Heart right ventricle (tissue), 16 donors: ENCODE results near the gene ADORA1. TPM values are rescaled to one million over a fixed set of nuclear protein-coding genes. Genes with fewer than 3 reads are reported as not detected.

Experiments used
- ATAC-seq, 8 donors: fragments of 200-7000 bp; cut with Tn5 transposase; one replicate each; pipeline ENCODE4 v1.9.1; 2020; ENCODE audit warnings: mild to moderate bottlenecking in 8 of 8, moderate library complexity in 8 of 8, moderate number of reproducible peaks in 1 of 8
- DNase-seq, 2 donors: peaks; one replicate each; pipeline ENCODE4 v3.0.0-alpha.2; 2020
- H3K27ac ChIP-seq, 10 donors: fragments of 200-600 bp; sonication (generic) in 2 of 10; one replicate each; pipeline versions ENCODE4 v1.5.0 to v1.8.0; 2020 to 2022; ENCODE audit warnings: mild to moderate bottlenecking in 3 of 10
- H3K27me3 ChIP-seq, 7 donors: fragments of 200-600 bp; one replicate each; pipeline ENCODE4 v1.8.0; 2021 to 2022; ENCODE audit warnings: mild to moderate bottlenecking in 2 of 7
- H3K36me3 ChIP-seq, 9 donors: fragments of 200-600 bp; sonication (generic) in 1 of 9; one replicate each; pipeline versions ENCODE4 v1.5.0 to v1.8.0; 2020 to 2022; ENCODE audit warnings: mild to moderate bottlenecking in 2 of 9
- H3K4me1 ChIP-seq, 9 donors: fragments of 200-600 bp; sonication (generic) in 1 of 9; one replicate each; pipeline versions ENCODE4 v1.5.0 to v1.8.0; 2020 to 2022; ENCODE audit warnings: mild to moderate bottlenecking in 4 of 9
- H3K4me3 ChIP-seq, 10 donors: fragments of 200-600 bp; sonication (generic) in 2 of 10; one replicate each; pipeline versions ENCODE4 v1.5.0 to v1.8.0; 2020 to 2022; ENCODE audit warnings: mild to moderate bottlenecking in 7 of 10, moderate library complexity in 2 of 10
- H3K9me3 ChIP-seq, 11 donors: fragments of 200-600 bp in 10 of 11; sonication (generic) in 2 of 11; one replicate each; pipeline versions ENCODE4 v1.5.0 to v1.8.0; 2013 to 2022; ENCODE audit warnings: mild to moderate bottlenecking in 2 of 11, control low read depth in 1 of 11, moderate library complexity in 1 of 11
- WGBS, 2 donors: extraction: QIAGEN DNeasy Blood & Tissue Kit; methylation state at CpG; one replicate each; pipeline ENCODE4 v1.1.7; 2013; ENCODE audit warnings: inconsistent platforms in 1 of 2; 5-methylcytosine and 5-hydroxymethylcytosine counted together
- intact Hi-C, 10 donors: fragments of 100-400 bp; cut with DNase I; formaldehyde crosslinking; loops; one replicate each; pipeline versions ENCODE4 v1.11.1 to v1.14.2; 2022
- polyA plus RNA-seq, 2 donors: library from polyadenylated mRNA; stranded (reverse); fragments of 200-250 nt; gene quantifications; one replicate each; pipeline ENCODE4 v1.2.3, GENCODE V29; 2013
- total RNA-seq, 10 donors: library from RNA; stranded (reverse); fragmentation: NEBNext Ultra II Directional in 3 of 10; extraction: Animal tissue kit (Norgen Biotek cat#: 25700) in 3 of 10; gene quantifications; one replicate each; pipeline versions ENCODE4 v1.2.1 to v1.2.4, GENCODE V29; 2021 to 2023
- TF ChIP-seq, protein P1 (sequence below), 9 donors: fragments of 200-600 bp; sonication (generic) in 2 of 9; IDR thresholded peaks; one replicate each; pipeline versions ENCODE4 v1.5.0 to v1.8.0; 2021 to 2022; ENCODE audit warnings: antibody characterized with exemption in 9 of 9, mild to moderate bottlenecking in 5 of 9, moderate library complexity in 1 of 9
- donor health status: Arrhythmogenic right ventricular cardiomyopathy.
- donor health status: ischemic (EF 13 %, LVEDD 7.1; RV severe dilation, severe dysfunction).
- donor health status: healthy with polysubstance abuse.
- donor health status: DM: no; HTN: yes; CAD: no.
- donor health status: DM: no; HTN: no; CAD: no.
- donor health status: ischemic (EF 25% LVEDD 6.9; RV normal size, moderate dysfunction).
- donor health status: ischemic (EF 25% LVEDD 5.7; RV mildly dilated, moderate dysfunction).
- donor health status: healthy.
- donor health status: DM: yes; HTN: yes; CAD: no.
- donor health status: Ischemic cardiomyopathy.
- donor health status: ischemic (EF 35%, LVEDD 5.7; RV mildly dilated, moderate dysfunction).
- donor health status: nonischemic (EF 11% LVEDD 7.7; RV severe dilation, severe dysfunction).
- donor health status: DM: yes; HTN: yes; CAD: no.
- donor health status: PGD.
- donor health status: ischemic (EF 29% LVEDD 5.4; RV normal size, mild dysfunction).
- donor health status: nonischemic (EF 23%, LVEDD 6.1; RV moderate dilation, normal function).

ADORA1 gene
- total and polyA plus RNA-seq, 12 donors, result 1.8 to 12.2 (median 8.9) TPM

DNA sequence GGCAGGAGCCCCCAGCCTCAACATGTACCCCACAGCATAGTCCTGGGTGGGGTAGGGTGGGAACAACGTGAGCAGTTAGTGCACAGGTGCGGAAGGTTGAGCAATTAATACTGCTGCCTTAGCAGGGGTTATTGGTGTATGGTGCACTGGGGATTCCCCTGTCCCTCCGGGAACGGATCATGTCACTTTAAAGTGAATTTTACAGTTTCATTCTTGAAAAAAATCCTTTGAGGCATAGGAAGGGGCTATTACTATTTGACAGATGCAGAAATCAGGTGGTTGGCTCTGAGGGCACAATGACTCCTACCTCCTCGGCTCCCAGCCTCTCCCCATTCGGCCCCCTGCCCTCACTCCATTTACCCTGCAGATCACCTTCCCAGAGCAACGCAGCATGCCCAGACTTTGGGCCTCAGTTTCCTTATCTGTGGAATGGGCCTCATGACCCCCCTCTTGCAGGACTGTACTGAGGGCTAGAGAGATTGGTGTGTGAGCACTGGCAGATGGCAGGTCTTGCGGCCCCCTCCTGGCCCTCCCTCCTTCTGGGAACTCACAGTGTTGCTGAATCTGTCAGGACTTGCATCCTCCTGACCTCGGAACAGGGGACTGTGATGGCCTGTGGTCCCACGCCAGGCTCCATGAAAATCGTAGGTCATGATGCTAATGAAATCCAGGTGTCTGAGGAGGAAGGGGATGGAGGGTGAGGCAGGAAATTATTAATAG lies 53.2 kb downstream of the ADORA1 start:
- Histone ChIP-seq H3K27me3 (peaks cover 0 to 4% (median 0%) of the 10 kb centered on the region in 7 donors), H3K27ac (no peak overlapping the region), H3K9me3 (no peaks in the 10 kb centered on the region), H3K4me3 (no peak overlapping the region), H3K4me1 (peaks cover 0 to 22% (median 6%) of the 10 kb centered on the region in 9 donors), H3K36me3 (no peaks in the 10 kb centered on the region)
- DNase-seq (no peak), ATAC-seq (no peak)
- intact Hi-C loops, result no loop called here
- TF ChIP-seq, protein P1, sequence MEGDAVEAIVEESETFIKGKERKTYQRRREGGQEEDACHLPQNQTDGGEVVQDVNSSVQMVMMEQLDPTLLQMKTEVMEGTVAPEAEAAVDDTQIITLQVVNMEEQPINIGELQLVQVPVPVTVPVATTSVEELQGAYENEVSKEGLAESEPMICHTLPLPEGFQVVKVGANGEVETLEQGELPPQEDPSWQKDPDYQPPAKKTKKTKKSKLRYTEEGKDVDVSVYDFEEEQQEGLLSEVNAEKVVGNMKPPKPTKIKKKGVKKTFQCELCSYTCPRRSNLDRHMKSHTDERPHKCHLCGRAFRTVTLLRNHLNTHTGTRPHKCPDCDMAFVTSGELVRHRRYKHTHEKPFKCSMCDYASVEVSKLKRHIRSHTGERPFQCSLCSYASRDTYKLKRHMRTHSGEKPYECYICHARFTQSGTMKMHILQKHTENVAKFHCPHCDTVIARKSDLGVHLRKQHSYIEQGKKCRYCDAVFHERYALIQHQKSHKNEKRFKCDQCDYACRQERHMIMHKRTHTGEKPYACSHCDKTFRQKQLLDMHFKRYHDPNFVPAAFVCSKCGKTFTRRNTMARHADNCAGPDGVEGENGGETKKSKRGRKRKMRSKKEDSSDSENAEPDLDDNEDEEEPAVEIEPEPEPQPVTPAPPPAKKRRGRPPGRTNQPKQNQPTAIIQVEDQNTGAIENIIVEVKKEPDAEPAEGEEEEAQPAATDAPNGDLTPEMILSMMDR (IDR thresholded peaks at IDR 0.05), result no peak
- 88 to 89% methylated on average over 11 of the region's 11 CpGs for WGBS, 2 donors

DNA sequence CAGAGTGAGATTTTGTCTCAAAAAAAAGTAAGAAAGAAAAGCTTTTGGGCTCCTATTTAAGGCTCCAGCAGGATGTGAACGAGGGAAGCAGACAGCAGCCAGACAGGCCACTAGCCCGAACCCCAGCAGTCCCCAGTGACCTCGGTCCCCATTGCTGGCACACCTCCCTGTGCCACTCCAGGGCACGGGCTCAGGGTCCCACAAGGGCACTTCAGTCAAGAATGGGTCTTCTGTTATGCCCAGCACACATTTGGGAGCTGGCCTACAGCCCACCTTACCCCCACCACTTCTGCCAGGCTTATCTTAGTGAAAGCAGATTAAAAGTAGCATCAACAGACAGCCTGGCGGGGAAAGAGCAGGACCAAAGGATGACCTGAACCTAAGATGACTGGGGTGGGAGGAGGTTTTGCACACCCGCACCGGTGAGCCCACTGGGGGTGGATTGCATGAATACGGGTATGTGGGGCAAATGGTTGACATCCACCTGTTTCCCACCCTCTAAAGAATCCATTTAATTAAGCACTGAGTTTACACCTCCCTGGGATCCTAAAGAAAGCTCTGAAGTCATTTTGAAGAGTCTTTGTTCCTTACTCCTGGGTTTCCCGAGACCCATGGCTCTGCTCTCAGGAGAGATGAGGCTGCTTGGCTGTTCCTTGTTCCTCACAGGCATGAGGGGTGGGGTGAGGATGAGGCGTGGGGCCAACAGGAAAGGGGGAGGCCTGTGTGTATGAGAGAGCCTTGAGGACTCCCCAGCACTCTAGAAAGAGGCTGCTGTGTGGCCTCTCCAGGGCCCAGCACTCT lies 54.3 kb downstream of the ADORA1 start:
- peaks cover 0 to 4% (median 0%) of the 10 kb centered on the region in 7 donors for H3K27me3 ChIP-seq
- TF ChIP-seq, protein P1 (IDR thresholded peaks at IDR 0.05), result no peak
- H3K27ac ChIP-seq, result no peak overlapping the region
- WGBS, 2 donors, result 58 to 61% methylated on average over 10 of the region's 10 CpGs
- H3K4me3 ChIP-seq, result no peak overlapping the region
- H3K4me1 ChIP-seq, result peaks cover 0 to 20% (median 2%) of the 10 kb centered on the region in 9 donors
- DNase-seq (no peak), ATAC-seq (no peak)
- H3K36me3 ChIP-seq, result no peaks in the 10 kb centered on the region
- no peaks in the 10 kb centered on the region for H3K9me3 ChIP-seq
- intact Hi-C loops, result no loop called here

DNA sequence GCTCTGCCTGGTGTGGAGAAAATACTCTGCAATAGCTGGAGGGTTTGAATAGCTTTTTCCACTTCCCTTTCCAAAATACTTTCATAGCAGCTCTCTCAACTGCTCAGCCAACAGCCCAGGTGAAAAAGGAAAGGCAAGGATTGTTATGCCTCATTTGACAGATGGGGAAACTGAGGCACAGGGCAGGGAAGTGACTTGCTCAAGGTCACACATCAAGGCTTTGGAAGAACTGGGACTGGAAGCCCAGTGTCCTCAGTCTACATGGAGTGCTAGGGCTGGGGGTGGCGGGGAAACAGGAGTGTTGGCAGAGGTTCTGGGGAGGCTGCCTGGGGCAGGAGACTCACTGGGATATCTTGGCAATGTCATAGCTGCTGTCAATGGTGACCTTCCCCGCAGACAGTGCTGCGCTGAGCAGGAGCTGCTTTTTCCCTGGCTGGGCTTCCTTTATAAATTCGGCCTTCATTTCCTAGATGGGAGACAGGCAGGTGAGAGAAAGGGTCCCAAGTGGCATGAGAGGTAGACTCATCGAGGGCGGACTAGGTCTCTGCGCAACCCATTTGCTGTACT lies 54.9 kb downstream of the ADORA1 start:
- TF ChIP-seq, protein P1 (IDR thresholded peaks at IDR 0.05), result no peak
- 77 to 82% methylated on average over 7 of the region's 7 CpGs for whole genome bisulfite sequencing, 2 donors
- peaks cover 0 to 4% (median 0%) of the 10 kb centered on the region in 7 donors for H3K27me3 ChIP-seq
- intact Hi-C loops, result no loop called here
- H3K4me3 ChIP-seq, result no peak overlapping the region
- DNase-seq (no peak), ATAC-seq (peak in 4 of 8 donors; percentile 55 to 72 (median 68))
- H3K27ac ChIP-seq, result no peak overlapping the region
- no peaks in the 10 kb centered on the region for H3K9me3 ChIP-seq
- H3K36me3 ChIP-seq, result no peaks in the 10 kb centered on the region
- H3K4me1 ChIP-seq, result peaks cover 0 to 23% (median 6%) of the 10 kb centered on the region in 9 donors

DNA sequence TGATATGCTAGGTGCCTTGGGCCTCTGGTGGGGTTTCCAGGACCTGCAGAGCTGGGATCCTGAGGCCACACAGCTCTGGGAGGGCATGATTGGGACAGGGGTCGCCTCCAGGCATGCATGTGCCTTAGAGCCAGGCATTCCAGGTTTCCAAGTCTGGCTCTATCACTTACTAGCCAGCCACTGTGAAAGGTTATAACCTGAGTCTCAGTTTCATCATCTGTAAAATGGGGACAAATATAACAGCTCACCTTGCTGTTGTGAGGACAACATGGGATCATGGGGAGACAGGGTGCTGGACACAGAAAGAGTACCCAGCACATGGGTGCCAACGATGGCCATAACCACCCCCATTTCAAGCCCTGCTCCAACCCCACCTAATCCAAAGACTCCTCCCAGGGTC lies 56.3 kb downstream of the ADORA1 start:
- H3K4me1 ChIP-seq, result peaks cover 0 to 23% (median 6%) of the 10 kb centered on the region in 9 donors
- no peaks in the 10 kb centered on the region for H3K9me3 ChIP-seq
- intact Hi-C loops, result no loop called here
- H3K36me3 ChIP-seq, result no peaks in the 10 kb centered on the region
- ATAC-seq (no peak), DNase-seq (no peak)
- no peak overlapping the region for H3K27ac ChIP-seq
- H3K4me3 ChIP-seq, result no peak overlapping the region
- TF ChIP-seq, protein P1 (IDR thresholded peaks at IDR 0.05), result no peak
- H3K27me3 ChIP-seq, result no peaks in the 10 kb centered on the region
- 89 to 90% methylated on average over 2 of the region's 2 CpGs for WGBS, 2 donors
